Adipose tissue (tissue), 3 donors: Measurements from ENCODE around the gene KIAA1217. TPM values are rescaled to one million over a fixed set of nuclear protein-coding genes. Genes with fewer than 3 reads are reported as not detected.

Experiments
- H3K27ac ChIP-seq: one replicate; pipeline ENCODE4 v1.5.1; 2013; ENCODE audit warnings: low read depth, low read length
- WGBS, 3 donors: extraction: QIAGEN DNeasy Blood & Tissue Kit; methylation state at CpG; one replicate each; pipeline ENCODE4 v1.1.7; 2013; 5-methylcytosine and 5-hydroxymethylcytosine counted together
- polyA plus RNA-seq, 3 donors: library from polyadenylated mRNA; stranded (reverse); fragments of 200-250 nt; gene quantifications; one replicate each; pipeline ENCODE4 v1.2.3, GENCODE V29; 2013
- donor health status: healthy with polysubstance abuse.
- donor health status: Bipolar disorder and iron deficiency.
- donor health status: healthy.

Gene KIAA1217
- polyA plus RNA-seq: 10 to 100 TPM in 2 of 3 donors, 1 to 10 TPM in 1; 5.9 to 18.7 (median 13.3) TPM

DNA sequence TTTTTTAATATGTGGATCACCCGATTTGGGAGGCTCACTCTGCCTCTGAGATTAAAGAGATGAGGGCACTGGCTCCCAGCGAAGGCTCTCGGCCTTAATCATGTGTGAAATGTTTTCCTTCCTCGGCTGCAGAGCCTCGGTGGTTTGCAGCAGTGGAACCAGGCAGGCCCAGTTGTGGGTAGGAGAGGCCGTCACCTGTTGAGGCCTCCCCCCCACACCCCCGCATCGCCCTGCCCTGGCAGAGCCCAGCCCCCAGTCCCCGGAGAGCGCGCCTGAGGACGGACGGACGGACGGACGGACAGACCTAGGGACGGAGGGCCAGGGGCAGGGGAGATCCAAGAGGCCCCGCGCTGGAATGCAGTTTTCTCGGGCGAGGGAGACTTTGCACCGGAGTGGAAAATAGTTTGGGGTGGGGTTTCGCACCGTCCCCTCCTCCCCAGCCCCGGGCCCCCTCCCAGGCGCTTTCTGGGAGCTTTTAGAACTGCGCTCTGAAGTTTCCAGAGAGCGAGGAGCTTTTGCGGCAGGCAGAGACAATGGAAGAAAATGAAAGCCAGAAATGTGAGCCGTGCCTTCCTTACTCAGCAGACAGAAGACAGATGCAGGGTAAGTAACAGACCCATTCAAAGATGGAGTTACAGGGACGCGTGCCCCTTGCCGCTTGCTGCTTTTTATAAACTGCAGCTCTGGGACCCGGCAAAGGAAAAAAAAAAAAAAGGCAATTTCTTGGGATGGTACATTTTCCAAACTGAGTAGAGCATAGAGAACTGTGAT, at the start of gene KIAA1217:
KIAA1217 (plus strand) TSS at position 478 of the 771 bp plus-strand sequence; CDS start at position 534, 56 bp downstream.
- 1 to 2% (median 1%) methylated on average over 34 of the region's 34 CpGs for WGBS, 3 donors
- no peak within 1 kb of the TSS for H3K27ac ChIP-seq

DNA sequence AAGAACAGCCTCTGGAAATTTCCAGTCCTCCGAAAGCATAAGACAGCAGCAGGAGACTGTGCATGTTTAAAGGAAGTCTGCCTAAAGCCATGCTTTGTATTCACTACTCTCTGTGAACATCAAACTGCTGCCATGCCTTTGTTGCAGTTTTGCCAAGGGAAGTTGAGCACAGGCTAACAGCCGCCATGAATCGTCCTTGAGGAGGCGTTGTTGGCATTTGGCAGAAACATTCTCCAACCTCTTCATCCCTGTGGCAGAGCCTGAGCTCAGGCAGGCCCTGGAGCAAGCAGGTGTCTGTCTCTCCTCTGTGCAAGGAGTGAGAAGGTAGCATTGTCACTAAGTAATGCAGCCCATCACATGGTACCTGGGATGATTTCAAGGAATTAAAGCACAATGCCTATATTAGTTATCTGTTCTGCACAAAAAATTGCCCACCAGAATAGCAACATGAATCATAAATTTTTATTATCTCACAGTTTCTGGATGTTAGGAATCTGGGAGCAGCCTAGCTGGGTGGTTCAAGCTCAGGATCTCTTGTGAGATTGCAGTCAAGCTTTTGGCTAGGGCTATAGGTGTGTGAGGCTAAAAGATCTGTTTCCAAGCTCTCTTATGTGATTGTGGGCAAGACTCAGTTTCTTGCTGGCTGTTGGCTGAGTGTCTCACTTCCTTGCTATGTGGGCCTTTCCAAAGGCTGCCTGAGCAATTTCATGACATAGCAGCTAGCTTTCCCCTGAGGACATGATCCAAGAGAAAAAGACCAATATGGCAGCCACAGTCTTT, 46.5 kb upstream of the KIAA1217 start:
- WGBS, 3 donors: 57 to 66% (median 58%) methylated on average over 4 of the region's 4 CpGs
- H3K27ac ChIP-seq: no peak overlapping the region

- no peak overlapping the region for H3K27ac ChIP-seq
- 95 to 100% (median 96%) methylated on average over 2 of the region's 2 CpGs for WGBS, 3 donors
Observed at GRCh38 chr10:24163485-24163884, 45.5 kb upstream of the KIAA1217 start.

GRCh38 chr10:24168258-24169170, 40.4 kb upstream of the KIAA1217 start:
- WGBS, 3 donors: 11 to 23% (median 19%) methylated on average over 5 of the region's 5 CpGs
- no peak overlapping the region for H3K27ac ChIP-seq

- 70 to 80% (median 72%) methylated on average over 5 of the region's 5 CpGs for WGBS, 3 donors
- H3K27ac ChIP-seq: no peak overlapping the region
Observed at GRCh38 chr10:24170199-24170598, 38.7 kb upstream of the KIAA1217 start.

DNA sequence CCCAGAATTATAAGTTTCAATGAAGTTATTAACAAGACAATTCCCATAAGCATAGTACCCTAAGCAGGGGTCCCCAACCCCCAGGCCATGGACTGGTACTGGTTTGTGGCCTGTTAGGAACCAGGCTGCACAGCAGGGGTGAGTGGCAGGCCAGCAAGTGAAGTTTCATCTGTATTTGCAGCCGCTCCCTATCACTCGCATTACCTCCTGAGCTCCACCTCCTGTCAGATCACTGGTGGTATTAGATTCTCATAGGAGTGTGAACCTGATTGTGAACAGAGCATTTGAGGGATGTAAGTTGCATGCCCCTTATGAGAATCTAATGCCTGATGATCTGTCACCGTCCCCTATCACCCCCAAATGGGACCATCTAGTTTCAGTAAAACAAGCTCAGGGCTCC, 36.0 kb upstream of the KIAA1217 start:
- WGBS, 3 donors: 96 to 100% (median 96%) methylated on average over 3 of the region's 3 CpGs
- H3K27ac ChIP-seq: no peak overlapping the region

DNA sequence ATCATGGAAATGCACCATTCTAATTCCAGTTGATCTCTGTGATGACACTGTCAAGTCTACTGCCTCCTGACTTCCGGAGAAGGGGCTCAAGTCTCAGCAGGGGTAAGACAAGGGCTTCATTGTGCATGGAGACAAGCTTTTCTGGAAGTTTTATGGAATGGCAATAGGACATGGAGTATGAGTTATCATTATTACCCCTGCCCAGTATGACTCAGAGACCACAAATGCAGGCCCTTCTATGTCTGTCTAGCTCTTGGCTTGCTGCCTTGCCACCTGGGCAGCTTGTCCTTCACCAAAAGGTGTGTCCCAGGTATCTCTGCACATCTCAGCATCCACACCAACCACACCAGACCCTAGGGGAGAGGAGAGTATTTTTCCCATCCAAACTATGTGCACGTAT, 34.9 kb upstream of the KIAA1217 start:
- 77 to 96% (median 78%) methylated on average over 2 of the region's 2 CpGs for whole genome bisulfite sequencing, 3 donors
- no peak overlapping the region for H3K27ac ChIP-seq

GRCh38 chr10:24176658-24177057, 32.3 kb upstream of the KIAA1217 start:
- no peak overlapping the region for H3K27ac ChIP-seq
- WGBS, 3 donors: 96% methylated on average over 15 to 19 of the region's 19 CpGs

DNA sequence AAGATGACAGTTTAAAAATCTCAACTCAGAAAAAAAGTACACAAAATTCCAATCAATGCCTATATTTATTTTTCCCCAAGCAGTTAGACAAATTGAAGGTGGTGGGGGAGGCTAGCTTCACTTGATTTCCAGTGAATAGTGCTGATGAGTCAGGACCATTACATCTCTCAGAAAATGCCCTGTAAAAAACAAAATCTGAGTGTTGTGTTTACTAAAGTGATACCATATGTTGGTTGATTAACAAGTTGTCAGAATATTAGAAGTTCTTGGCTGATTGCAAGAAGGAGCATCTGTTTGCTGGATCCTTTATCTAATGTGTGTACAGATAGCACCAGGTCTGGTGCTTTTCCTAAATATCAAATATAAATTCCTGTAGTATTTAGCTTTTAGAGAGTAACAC, 31.3 kb upstream of the KIAA1217 start:
- no peak overlapping the region for H3K27ac ChIP-seq

DNA sequence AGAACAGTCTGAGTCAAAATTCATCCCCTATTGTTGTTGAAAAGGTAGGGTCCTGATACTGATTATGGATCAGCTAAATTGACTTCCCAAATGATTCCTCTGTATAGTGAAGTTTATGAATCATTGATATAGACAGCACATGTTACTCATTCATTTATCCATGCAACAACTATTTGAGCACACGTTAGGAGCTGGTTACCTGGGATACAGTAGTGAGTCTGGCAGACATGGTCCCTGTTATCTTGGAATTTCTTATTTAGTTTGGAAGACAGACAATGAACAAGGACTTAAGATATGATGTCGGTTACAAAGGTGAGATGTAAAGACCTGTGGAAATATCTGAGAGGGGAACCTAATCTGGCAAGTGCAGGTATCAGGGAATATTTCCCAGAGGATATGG, 28.0 kb upstream of the KIAA1217 start:
- 34 to 87% (median 80%) methylated on average over 2 of the region's 2 CpGs for WGBS, 3 donors
- no peak overlapping the region for H3K27ac ChIP-seq

- H3K27ac ChIP-seq: no peak overlapping the region
- whole genome bisulfite sequencing, 3 donors: 74 to 82% (median 80%) methylated on average over 1 of the region's 1 CpG
Observed at GRCh38 chr10:24184455-24184854, 24.5 kb upstream of the KIAA1217 start.

DNA sequence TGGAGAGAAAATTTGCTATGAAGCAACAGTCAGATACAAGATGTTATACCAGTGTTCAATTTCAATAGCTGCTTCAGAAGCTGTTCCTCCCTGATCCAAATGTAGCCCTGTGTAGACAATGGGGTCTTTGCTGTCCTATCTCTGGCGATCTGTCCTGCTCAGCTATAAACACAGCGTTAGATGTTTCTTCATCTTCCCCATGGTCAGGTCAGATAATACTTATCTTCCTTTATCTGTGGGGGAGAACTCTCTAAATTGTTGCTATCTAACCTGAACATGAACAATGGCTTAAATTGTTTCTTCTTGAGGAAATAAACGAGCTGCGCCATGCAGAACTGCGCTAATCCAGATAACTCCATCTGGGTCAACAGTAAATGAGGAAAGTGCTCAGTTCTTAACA, 15.6 kb upstream of the KIAA1217 start:
- WGBS, 3 donors: 70 to 87% (median 77%) methylated on average over 5 of the region's 5 CpGs
- no peak overlapping the region for H3K27ac ChIP-seq

DNA sequence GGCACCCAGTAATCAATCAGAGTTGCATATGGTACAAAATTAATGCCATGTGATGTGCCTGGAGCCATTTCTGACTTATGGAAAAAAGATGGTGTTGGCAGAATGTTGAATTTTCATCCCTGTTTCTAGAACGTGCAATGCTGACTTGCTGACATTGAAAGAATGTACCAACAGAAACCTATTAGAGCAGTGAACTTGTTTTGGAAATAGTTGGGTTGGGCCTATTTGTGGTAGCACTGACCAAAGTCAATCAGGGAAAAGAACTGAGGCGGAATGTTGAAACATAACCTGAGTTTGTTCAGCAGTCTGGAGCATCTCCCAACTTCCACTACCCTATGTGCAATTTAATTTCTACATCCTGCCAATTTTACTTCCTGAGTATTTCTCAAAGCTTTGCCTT, 11.7 kb upstream of the KIAA1217 start:
- 81 to 88% (median 82%) methylated on average over 2 of the region's 2 CpGs for WGBS, 3 donors
- H3K27ac ChIP-seq: no peak overlapping the region

DNA sequence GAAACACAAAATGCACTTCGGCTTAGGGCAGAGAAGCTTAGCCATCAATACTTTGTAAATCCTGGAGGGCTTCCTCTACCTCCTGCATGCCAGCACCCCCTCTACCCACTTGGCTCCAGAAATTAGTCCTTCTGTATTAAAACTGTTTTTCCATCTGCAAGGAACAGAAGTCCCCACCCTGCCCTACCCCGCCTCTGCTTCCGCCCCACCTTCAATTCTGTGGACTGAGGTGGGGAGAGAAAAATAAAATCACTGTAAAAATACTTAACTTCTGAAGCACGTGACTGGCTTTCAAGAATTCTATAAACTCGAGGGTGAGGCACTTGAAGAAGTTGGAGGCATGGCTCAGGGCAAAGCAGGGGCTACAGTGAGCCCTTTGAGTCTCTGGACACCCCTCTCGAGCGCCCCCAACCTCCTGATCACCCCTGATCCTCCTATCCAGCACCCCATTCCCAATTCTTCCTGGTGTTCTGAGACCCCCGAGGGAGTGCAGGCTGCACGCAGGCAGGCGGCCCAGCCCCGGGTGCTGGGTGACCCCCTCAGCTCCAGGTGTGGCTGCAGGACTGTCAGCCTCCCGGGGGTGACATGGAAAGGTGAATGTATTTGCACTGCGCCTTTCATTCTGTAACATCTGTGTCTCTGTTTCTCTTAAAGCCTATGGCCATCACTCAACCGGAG, 7.3 kb upstream of the KIAA1217 start:
- H3K27ac ChIP-seq: no peak overlapping the region
- 74 to 78% (median 75%) methylated on average over 14 of the region's 14 CpGs for WGBS, 3 donors

- 72 to 81% (median 75%) methylated on average over 6 of the region's 6 CpGs for WGBS, 3 donors
- H3K27ac ChIP-seq: no peak overlapping the region
Observed at GRCh38 chr10:24202181-24202570, 6.8 kb upstream of the KIAA1217 start.

DNA sequence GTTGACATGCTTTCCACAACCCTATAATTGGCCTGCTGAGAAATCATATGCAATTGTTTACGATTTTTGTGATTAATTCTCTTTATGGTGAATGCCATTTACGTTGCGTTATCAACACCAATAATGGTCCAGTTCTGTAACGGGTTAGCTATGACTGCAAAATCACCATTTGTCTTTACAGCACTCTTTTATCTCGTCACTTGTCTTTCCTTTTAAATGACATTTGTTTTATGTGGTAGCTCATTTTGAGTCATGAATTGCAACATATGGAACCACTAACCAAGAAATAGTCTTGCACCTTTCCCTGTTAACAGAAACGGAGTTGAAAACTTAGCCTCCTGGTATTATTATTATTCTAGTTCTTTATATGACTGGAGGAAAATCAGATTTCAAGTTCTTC, 3.1 kb upstream of the KIAA1217 start:
- 72 to 81% (median 76%) methylated on average over 6 of the region's 6 CpGs for WGBS, 3 donors
- no peak overlapping the region for H3K27ac ChIP-seq

DNA sequence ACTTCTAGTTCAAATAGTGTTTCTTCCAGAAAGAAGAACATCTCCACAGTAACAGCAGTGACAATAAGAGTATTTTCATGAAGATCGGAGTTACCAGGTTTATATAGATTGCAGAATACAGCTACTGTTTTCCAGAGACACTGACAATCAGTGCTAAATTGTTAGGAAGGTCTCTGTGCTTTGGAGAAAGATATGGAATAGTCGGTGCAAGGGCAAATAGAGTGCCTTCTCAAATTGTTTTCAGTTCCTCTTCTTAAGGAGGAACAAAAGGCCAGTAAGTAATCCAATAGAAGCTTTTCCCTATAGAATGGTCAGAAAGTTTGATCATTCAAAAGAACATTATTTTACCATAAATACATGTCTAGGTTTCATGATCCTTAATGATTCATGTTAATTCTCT, 2.6 kb upstream of the KIAA1217 start:
- 71% methylated on average over 2 of the region's 2 CpGs for WGBS, 3 donors
- H3K27ac ChIP-seq: no peak overlapping the region

GRCh38 chr10:24206926-24207325, 2.0 kb upstream of the KIAA1217 start:
- 72 to 88% (median 81%) methylated on average over 3 of the region's 3 CpGs for WGBS, 3 donors
- H3K27ac ChIP-seq: no peak overlapping the region
